Measurements from ENCODE around the gene GNB1L. TPM values are rescaled to one million over a fixed set of nuclear protein-coding genes. Genes with fewer than 3 reads are reported as not detected.

The GNB1L gene
- polyA plus RNA-seq, 1 experiment: 3.6 TPM

GRCh38 chr22:19887256-19887985 lies 32.7 kb upstream of the GNB1L start:
- Histone ChIP-seq H3K36me3 (ENCODE audit: control insufficient read depth, insufficient read depth, low read length) (peaks cover 1% of the 10 kb centered on the region; the same call in 1 of the 2 replicates), H3K4me3 (ENCODE audit: low read depth, low read length) (no peak overlapping the region), H3K27me3 (ENCODE audit: control insufficient read depth, insufficient read depth, low read length) (no peaks in the 10 kb centered on the region)
- ChIA-PET CTCF (interaction anchor here (1.0 to 3.4 kb wide), 3 partner anchors 9 to 157 kb away, joined by 3 to 14 read pairs (median 3); no protein-coding TSS in a partner anchor), POLR2A (interaction anchor here (0.6 kb wide), 1 partner anchor 38 kb away, joined by 4 read pairs; no protein-coding TSS in a partner anchor)
- DNase-seq (ENCODE audit: low read depth): no peak
- TF ChIP-seq, protein P1, sequence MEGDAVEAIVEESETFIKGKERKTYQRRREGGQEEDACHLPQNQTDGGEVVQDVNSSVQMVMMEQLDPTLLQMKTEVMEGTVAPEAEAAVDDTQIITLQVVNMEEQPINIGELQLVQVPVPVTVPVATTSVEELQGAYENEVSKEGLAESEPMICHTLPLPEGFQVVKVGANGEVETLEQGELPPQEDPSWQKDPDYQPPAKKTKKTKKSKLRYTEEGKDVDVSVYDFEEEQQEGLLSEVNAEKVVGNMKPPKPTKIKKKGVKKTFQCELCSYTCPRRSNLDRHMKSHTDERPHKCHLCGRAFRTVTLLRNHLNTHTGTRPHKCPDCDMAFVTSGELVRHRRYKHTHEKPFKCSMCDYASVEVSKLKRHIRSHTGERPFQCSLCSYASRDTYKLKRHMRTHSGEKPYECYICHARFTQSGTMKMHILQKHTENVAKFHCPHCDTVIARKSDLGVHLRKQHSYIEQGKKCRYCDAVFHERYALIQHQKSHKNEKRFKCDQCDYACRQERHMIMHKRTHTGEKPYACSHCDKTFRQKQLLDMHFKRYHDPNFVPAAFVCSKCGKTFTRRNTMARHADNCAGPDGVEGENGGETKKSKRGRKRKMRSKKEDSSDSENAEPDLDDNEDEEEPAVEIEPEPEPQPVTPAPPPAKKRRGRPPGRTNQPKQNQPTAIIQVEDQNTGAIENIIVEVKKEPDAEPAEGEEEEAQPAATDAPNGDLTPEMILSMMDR (IDR thresholded peaks at IDR 0.05; ENCODE audit: insufficient read depth, low read depth, low read length): no peak

DNA sequence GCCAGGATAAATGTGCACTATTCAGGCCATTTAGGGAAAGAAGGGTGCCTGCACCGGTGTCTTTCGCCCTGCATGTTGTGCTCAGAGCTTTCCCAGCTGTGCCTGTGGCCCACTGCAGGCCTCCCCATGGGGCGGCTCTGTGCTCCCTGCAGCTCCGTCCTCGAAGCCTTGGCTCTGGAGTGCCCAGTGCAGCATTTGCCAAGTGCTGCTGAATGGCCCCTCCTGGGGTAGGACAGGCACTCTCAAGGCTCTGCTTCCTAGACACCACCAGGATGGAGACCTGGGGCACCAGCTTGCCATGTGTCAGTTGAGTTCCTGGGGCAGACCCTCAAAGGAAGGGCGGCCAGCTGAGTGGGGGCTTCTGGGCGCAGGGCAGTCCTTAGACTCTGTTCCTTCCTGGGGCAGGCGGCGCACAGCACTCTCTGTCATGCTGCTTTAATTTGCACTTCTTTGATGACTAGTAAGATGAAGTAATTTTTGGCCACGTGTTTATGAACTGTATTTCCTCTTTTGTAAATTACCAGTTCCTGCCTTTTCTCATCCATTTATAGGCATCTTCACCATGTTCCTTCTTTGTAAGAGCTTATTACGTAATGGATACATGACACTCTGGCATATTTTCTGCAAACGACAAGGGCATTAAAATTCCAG lies 32.1 kb upstream of the GNB1L start:
- ChIA-PET CTCF (interaction anchor here (3.4 kb wide), 1 partner anchor 156 kb away, joined by 14 read pairs; no protein-coding TSS in a partner anchor), POLR2A (interaction anchor here (0.6 kb wide), 1 partner anchor 38 kb away, joined by 4 read pairs; no protein-coding TSS in a partner anchor)
- TF ChIP-seq, protein P1 (IDR thresholded peaks at IDR 0.05; ENCODE audit: insufficient read depth, low read depth, low read length): no peak
- no peaks in the 10 kb centered on the region for H3K27me3 ChIP-seq (ENCODE audit: control insufficient read depth, insufficient read depth, low read length)
- peaks cover 1% of the 10 kb centered on the region; the same call in 1 of the 2 replicates for H3K36me3 ChIP-seq (ENCODE audit: control insufficient read depth, insufficient read depth, low read length)
- peak; percentile 81 for DNase-seq (ENCODE audit: low read depth)
- H3K4me3 ChIP-seq (ENCODE audit: low read depth, low read length): no peak overlapping the region

DNA sequence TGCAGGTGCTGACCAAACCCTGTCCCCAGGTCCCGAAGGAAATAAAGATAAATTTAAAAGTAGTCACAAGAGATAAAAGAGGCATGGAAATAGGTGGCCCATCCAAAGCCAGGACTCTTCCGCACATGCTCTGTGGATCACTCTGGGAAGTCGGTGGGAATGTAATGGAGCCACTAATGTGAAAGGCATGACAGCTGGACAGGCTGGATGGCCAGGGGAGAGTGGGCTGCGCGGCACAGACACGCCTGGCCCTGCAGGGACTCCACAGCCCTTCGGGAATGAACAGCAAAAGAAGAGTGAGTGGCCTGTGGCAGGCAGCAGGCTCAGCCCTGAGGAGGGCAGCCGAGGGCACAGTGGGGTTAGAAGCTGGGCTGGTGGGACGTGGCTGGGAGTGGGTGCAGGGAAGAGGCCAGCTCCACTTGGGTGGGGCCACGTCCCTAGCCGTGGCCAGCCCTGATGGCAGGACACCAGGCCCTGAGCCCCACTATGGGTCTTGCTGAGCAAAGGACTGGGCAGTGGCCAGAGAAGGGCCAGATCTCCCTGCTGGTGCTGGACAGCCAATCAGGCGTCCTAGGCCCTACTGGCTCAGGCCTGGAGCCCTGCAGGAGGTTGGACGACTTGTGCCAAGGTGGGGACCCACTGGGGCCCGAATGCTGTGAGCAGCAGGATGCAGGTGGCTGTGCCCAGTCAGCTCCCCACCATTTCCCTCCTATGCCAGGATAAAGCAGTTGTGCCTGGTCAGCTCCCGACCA lies 31.3 kb upstream of the GNB1L start:
- no peak overlapping the region for H3K4me3 ChIP-seq (ENCODE audit: low read depth, low read length)
- POLR2A ChIA-PET: no interaction called here
- CTCF ChIA-PET: interaction anchor here (0.6 to 3.4 kb wide), 3 partner anchors 24 to 1756 kb away, joined by 3 to 14 read pairs (median 3); partner anchors contain the start of gene SDF2L1
- no peaks in the 10 kb centered on the region for H3K27me3 ChIP-seq (ENCODE audit: control insufficient read depth, insufficient read depth, low read length)
- TF ChIP-seq, protein P1 (IDR thresholded peaks at IDR 0.05; ENCODE audit: insufficient read depth, low read depth, low read length): no peak
- DNase-seq (ENCODE audit: low read depth): no peak
- peaks cover 1% of the 10 kb centered on the region; the same call in 1 of the 2 replicates for H3K36me3 ChIP-seq (ENCODE audit: control insufficient read depth, insufficient read depth, low read length)

GRCh38 chr22:19884954-19885751 lies 30.5 kb upstream of the GNB1L start:
- TF ChIP-seq, protein P1 (IDR thresholded peaks at IDR 0.05; ENCODE audit: insufficient read depth, low read depth, low read length): no peak
- H3K4me3 ChIP-seq (ENCODE audit: low read depth, low read length): no peak overlapping the region
- DNase-seq (ENCODE audit: low read depth): no peak
- ChIA-PET POLR2A (no interaction called here), CTCF (interaction anchor here (0.6 to 3.4 kb wide), 4 partner anchors 13 to 1757 kb away, joined by 3 to 14 read pairs (median 4); partner anchors contain the start of gene SDF2L1)
- peaks cover 1% of the 10 kb centered on the region for H3K36me3 ChIP-seq (ENCODE audit: control insufficient read depth, insufficient read depth, low read length)
- no peaks in the 10 kb centered on the region for H3K27me3 ChIP-seq (ENCODE audit: control insufficient read depth, insufficient read depth, low read length)

Measured in BJ (cell line).